ENCODE data around the gene TBC1D22A.

TBC1D22A gene

GRCh38 chr22:47189056-47189916, 426.8 kb downstream of the TBC1D22A start:
- no peak for DNase-seq (ENCODE audit: low read depth)

DNA sequence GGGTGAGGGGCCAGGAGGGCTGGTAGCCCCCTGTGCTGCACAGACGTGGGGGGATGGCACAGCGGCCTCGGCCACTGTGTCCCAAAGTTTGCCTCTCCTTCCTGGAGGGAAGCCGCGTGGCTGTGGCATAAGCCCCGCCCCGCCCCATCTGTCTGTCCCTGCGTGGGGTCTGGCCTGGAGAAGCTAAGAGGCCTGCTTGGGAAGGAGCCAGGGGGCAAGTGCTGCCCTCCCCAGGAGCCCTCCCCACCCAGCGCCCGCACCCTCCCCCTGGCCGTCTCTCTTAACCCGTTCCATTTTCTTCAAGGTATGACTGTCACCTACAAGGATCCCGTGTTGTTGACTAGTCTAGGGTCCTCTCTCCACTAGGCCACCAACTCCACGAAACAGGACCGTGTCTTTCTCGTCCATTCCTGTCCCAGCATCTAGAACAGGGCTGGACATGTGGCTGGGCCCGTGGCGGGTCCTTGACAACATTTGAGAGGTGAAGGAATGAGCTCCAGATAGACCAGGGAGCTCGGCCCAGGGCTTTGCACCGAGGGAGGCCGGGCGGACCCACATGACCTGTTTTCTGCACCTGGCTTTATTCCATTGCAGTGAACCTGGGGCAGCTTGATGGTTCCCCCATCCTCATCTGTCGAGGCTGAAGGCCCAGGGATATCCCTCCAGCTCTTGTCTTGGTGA, 428.0 kb downstream of the TBC1D22A start:
- DNase-seq (ENCODE audit: low read depth) = no peak

DNA sequence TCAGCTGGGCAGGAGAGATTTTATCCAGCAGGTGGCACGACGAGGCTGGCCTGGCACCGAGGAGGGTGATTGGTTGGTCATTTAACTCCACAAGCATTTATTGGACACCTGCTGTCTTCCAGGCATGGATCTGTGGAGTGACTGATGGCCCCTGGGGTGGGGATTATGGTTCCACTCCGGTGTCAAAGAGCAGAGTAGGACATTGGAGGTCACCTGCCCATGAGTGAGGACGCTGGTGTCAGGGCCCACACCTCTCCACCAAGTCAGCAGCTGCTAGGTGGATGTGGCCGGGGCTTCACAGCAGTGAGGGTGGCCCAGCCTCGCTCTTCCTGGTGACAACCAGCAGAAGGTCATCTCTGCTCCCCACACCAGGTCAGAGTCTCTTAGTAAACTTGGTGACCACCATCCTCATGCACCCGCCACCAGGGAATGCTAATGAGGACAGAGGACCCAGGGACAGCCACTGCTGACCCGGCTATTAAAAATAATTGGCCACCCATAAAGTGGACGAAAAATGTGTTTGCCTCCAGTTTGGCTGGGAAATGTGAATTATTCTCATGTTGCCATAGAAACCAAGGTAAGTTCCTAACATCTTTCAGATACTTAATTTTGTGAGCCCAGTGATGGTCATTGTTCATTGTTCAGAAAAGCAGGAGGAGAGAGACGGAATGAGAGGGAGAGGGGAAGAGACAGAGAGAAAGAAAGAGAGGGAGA, 428.7 kb downstream of the TBC1D22A start:
- no peak for DNase-seq (ENCODE audit: low read depth)

DNA sequence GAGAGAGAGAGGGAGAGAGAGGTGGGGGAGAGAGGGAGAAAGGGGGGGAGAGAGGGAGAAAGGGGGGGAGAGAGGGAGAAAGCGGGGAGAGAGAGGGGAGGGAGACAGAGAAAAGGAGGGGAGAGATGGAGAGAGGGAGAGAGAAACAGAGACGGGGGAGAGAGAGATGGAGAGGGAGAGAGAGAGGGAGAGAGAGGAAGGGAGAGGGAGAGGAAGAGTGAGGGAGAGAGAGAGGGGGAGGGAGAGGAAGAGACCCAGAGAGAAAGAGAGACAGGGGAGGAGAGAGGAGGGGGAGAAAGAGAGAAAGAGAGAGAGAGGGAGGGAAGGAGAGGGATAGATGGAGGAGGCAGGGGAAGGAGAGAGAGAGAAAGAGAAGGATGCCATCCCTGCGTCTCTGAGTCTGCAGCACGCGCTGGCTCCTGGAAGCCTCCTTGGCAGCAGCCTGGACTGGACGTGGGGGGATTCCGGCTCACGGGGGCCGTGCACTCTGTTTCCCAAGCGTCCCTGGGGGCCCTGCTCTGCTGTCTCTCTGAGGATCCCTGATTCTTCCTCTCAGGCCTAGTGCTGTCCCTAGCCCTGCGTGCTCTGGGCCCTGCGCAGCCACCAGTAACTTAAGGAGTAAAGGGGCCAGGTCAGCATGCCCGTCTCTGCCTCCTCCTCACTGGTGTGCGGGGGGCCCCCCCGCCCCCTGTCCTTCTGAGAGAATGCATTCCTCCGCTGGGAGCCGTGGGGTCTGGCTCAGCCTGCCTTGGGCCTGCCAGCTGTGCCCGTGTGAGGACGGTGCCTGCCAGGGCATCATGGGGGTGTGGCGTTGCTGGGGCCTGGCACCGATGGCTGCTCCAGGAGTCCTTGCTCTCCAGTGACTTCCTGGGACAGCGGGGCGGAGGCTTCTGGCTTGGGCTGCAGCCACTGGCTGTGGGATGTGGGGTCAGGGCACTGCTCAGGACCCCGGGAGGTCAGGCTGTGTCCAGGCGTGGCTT, 429.5 kb downstream of the TBC1D22A start:
- no peak for DNase-seq (ENCODE audit: low read depth)

DNA sequence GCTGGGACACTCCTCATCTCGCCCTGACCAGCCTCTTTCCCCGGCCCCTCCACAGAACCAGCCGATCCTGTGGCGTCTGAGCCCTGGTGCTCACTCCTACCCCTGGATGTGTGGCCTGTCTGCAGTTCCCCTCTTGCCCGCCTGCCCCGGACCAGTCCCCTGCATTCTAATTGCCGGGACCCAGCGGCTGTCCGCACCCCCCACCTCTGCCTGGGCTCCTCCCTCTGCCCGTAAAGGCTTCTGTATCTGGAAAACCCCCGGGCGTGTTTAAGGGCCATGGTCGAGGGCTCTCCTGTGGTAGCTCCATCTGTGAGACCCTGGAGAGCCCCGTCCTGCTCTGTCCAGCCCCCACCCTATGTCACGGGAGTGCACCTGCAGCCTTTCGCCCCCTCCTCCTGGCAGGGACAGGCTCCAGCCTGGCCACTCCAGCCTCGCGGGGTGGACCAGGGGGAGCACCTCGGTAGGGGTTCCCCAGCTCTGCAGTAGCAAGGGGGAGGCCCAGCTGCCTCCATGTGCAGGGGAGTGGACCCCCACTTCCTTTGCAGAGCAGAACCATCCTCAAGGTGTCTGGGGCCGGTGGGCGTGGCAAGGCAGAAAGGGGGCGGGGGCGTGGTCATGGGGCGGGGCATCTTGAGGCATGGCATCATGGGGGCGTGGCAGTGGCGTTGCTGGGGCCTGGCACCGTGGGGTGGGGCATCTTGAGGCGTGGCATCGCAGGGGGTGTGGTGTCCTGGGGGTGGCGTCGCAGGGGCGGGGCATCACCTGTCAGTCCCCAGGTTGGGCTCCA, 430.4 kb downstream of the TBC1D22A start:
- DNase-seq (ENCODE audit: low read depth) = no peak

DNA sequence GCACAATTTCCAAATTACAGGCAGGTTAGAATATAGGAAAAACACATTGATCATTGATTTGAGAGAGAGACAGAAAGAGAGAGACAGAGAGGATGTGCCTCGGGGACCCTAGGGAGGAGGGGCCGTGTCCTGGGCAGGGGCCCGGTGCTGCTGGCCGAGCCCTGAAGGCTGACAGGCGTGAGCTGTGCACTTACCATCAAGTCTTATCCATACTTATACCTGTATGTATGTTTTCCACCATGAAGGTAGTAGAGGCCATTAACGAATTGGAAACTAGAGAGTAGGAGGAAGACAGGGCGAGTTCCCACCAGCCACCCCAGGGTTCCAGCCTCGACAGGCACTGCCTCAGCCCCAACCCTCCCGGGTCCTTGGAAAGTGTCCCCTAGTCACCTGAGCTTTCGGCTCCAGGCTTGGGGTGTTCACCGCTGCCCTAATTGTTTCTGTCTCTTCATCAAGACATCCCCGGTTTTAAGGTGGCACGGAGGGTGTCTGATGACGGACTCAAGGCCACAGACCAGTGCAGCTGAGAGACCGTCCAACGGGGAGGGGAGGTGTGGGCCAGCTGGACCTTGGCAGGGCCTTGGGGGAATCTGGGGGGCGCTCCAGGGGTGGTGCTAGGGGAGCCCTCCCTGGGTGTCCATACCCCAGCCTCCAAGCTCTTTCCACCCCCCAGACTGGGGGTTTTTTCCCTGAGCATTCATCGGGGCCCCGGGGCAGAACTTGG, 431.3 kb downstream of the TBC1D22A start:
- DNase-seq (ENCODE audit: low read depth) = no peak

DNA sequence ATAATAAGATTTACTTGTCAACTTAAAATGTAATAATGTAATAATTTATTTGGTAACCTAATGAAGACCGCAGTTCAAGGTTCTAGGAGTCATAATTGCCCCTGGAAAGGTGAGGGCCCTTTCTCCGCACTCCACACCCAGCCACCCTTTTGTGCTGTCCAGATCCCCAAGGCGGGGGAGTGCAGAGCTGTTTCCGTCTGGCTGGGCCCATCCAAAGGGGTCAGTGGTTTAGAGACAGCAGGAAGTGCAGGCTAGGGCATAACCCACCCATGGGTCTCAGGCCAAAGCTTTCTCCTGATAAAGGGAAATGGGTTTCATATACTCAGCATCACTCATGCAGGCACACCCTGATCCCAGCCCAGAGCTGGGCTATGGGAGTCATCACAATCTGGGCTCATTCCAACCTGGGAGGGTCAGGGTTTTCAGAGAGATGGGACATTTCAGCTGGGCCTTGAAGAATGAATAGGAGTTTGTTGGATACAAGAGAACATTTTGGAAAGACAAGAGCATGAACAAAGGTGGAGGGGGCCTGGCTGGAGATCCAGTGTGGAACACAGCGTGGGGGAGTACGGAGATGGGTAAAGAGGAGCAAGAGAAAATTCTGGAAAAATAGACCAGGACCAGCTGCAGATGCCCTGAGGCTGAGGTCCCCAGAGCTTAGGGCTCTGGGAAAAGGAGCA, 432.2 kb downstream of the TBC1D22A start:
- DNase-seq (ENCODE audit: low read depth) = no peak

- no peak for DNase-seq (ENCODE audit: low read depth)
Measured at GRCh38 chr22:47195156-47195483, 432.7 kb downstream of the TBC1D22A start.

DNA sequence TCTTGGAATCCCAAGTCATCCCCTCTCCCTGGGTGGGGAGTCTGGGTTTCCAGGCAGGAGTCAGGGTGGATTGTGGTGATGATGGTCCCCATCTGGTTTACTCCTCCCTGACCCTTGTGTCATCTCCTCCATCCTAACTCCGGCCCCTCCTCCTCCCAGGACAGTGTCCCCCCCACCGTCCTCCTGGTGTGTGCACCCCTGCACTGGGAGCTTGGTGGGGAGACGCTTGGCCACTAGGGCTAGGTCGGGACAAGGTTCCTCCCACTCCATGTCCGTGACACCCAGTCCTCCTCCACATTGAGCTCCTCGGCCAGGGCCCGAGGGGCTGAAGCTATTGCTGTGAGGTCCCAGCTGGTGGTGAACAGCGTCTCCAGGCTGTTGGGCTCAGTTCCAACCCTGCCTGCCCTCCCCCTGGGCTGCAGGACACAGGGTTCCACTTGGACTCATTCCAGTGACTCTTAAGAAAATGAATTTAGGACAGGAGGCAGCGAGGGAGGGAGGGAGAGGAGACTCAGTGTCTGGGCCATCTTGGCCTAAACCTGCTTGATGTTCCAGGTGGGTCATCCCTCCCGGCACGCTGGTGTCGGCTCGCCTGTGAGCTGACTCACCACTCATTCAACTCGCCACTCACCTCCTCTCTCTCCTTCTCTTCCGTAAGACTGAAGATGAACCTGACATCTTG, 433.2 kb downstream of the TBC1D22A start:
- DNase-seq (ENCODE audit: low read depth) = no peak

DNA sequence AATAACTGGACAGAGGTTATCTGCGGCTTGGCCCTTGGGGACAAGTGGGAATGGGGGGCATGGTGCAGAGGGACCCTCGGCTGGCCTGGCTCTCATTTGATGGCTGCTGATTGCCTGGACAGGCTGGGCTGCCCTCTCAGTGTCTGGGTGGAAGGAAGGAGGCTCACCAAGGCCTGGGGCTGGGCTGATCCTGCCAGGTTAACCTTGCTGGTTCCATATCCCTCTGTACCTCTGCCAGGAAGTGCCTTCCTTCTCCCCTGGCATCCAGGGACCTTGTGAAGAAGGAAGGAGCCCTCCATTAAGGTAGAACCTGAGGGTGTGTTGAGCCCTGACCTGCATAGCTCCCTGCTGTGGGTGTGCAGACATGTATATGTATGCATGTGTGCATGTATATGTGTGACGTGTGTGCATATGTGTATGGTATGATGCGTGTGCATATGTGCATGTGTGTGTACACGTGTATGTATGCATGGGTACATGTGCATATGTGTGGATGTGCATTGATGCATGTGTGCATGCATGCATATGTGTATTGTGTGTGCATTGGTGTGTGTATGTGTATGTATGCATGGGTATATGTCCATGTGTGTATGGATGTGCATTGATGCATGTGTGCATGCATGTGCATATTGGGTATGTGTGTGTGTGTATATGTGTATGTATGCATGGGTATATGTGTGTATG, 433.9 kb downstream of the TBC1D22A start:
- no peak for DNase-seq (ENCODE audit: low read depth)

GRCh38 chr22:47196881-47197772, 434.7 kb downstream of the TBC1D22A start:
- no peak for DNase-seq (ENCODE audit: low read depth)

GRCh38 chr22:47197773-47198500, 435.5 kb downstream of the TBC1D22A start:
- no peak for DNase-seq (ENCODE audit: low read depth)

DNA sequence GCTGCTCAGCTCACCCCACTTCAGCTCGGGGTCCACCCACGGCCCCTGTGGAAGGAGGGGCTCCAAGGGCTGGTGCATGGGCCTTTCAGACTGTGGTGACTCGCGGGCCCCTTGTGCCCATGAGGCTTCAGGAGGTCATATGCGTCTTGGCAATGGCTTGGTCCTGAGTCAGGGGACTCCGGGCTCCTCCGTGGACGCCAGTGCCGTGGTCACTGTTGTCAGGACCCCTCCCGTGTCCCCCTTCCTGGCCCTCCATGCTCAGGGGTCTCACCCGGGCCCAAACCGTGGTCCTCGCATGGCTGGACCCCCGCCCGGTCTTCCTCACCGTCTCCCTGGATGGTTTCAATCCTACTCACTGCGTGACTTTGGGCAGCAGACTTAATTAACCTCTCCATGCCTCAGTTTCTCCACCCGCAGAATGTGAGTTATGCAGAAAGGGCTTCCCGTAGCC, 436.4 kb downstream of the TBC1D22A start:
- no peak for DNase-seq (ENCODE audit: low read depth)

GRCh38 chr22:47199261-47199978, 437.0 kb downstream of the TBC1D22A start:
- no peak for DNase-seq (ENCODE audit: low read depth)

DNA sequence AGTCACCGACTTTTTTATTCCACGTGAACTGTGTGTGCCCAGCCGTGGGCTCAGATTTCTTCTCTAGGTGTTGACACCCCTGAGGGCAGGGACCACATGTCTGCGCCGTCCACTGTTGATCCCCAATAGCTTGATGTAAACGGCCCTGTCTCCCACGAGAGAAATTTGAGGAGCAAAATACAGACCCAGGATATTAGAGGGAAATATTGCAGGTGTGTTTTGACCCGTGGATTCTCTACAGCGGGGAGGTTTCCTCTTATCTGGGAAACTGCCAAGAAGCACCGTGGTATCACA, 437.5 kb downstream of the TBC1D22A start:
- DNase-seq (ENCODE audit: low read depth) = no peak
